HepG2 (cell line): ENCODE measurements around the gene MAFF. TPM values are rescaled to one million over a fixed set of nuclear protein-coding genes. Genes with fewer than 3 reads are reported as not detected.

Experiments
- CHD2 ChIP-seq: IDR thresholded peaks from 2 replicates; pipeline ENCODE4 v1.6.1; 2011; ENCODE audit warnings: low read depth, low read length, improper control_type of control experiment
- DNMT1 ChIP-seq: sonication (generic); formaldehyde crosslinking; IDR thresholded peaks from 2 replicates; pipeline ENCODE4 v1.5.1; 2020; ENCODE audit warnings: mild to moderate bottlenecking, missing genetic modification reagents
- ETV5 ChIP-seq: IDR thresholded peaks from 2 replicates; pipeline ENCODE4 v1.6.1; 2018; ENCODE audit warnings: missing biosample characterization, missing genetic modification reagents, inconsistent platforms, borderline replicate concordance
- GATAD1 ChIP-seq: IDR thresholded peaks from 2 replicates; pipeline ENCODE4 v1.6.1; 2016; ENCODE audit warnings: missing genetic modification reagents, missing compliant biosample characterization
- HNF1A ChIP-seq, 2 experiments: sonication (generic) in 1 of 2; formaldehyde crosslinking in 1 of 2; IDR thresholded peaks; 2 replicates each; pipeline versions ENCODE4 v1.4.0 to v1.6.1; 2016 to 2020; ENCODE audit warnings: borderline replicate concordance in 1 of 2, low read depth in 1 of 2, mild to moderate bottlenecking in 1 of 2, missing genetic modification reagents in 1 of 2
- MXD4 ChIP-seq: IDR thresholded peaks from 2 replicates; pipeline ENCODE4 v1.6.1; 2016; ENCODE audit warnings: mild to moderate bottlenecking, missing biosample characterization, missing genetic modification reagents
- MYPOP ChIP-seq: sonication (generic); formaldehyde crosslinking; IDR thresholded peaks from 2 replicates; pipeline ENCODE4 v1.8.1; 2023; ENCODE audit warnings: mild to moderate bottlenecking, moderate library complexity, missing genetic modification reagents
- PAX8 ChIP-seq: sonication (generic); formaldehyde crosslinking; IDR thresholded peaks from 2 replicates; pipeline ENCODE4 v1.8.0; 2022; ENCODE audit warnings: mild to moderate bottlenecking, missing genetic modification reagents, borderline replicate concordance
- RBFOX2 ChIP-seq: fragments of 200-400 bp; formaldehyde crosslinking; IDR thresholded peaks from 2 replicates; pipeline ENCODE4 v1.6.1; 2017; ENCODE audit warnings: low read depth, mild to moderate bottlenecking, low read length
- RXRA ChIP-seq: sonication (generic); formaldehyde crosslinking; IDR thresholded peaks from 2 replicates; pipeline ENCODE4 v1.5.1; 2020; ENCODE audit warnings: missing genetic modification reagents
- SMC3 ChIP-seq: IDR thresholded peaks from 2 replicates; pipeline ENCODE4 v1.6.1; 2011; ENCODE audit warnings: low read length, improper control_type of control experiment
- SNRNP70 ChIP-seq: fragments of 200-400 bp; formaldehyde crosslinking; IDR thresholded peaks from 2 replicates; pipeline ENCODE4 v1.6.1; 2017; ENCODE audit warnings: mild to moderate bottlenecking, low read depth, low read length, moderate library complexity
- SOX5 ChIP-seq: IDR thresholded peaks from 2 replicates; pipeline ENCODE4 v1.6.1; 2016; ENCODE audit warnings: borderline replicate concordance
- YY1 ChIP-seq: IDR thresholded peaks from 2 replicates; pipeline ENCODE4 v1.6.1; 2011; ENCODE audit warnings: low read length, low read depth, moderate library complexity, mild to moderate bottlenecking; ENCODE audit not compliant: insufficient read depth, insufficient replicate concordance
- ZBTB34 ChIP-seq: sonication (generic); formaldehyde crosslinking; IDR thresholded peaks from 2 replicates; pipeline ENCODE4 v1.8.0; 2022; ENCODE audit warnings: mild to moderate bottlenecking, missing genetic modification reagents
- ZIK1 ChIP-seq: sonication (generic); formaldehyde crosslinking; IDR thresholded peaks from 2 replicates; pipeline ENCODE4 v1.5.0; 2020; ENCODE audit warnings: mild to moderate bottlenecking, low read depth, missing genetic modification reagents, borderline replicate concordance
- ZNF207 ChIP-seq: fragments of 450-650 bp; IDR thresholded peaks from 2 replicates; pipeline ENCODE4 v1.6.1; 2016; ENCODE audit warnings: antibody characterized with exemption, borderline replicate concordance
- ZNF251 ChIP-seq: sonication (generic); formaldehyde crosslinking; IDR thresholded peaks from 2 replicates; pipeline ENCODE4 v1.9.0; 2021; ENCODE audit warnings: mild to moderate bottlenecking, missing genetic modification reagents
- ZNF264 ChIP-seq: sonication (generic); formaldehyde crosslinking; IDR thresholded peaks from 2 replicates; pipeline ENCODE4 v1.4.0; 2020; ENCODE audit warnings: missing genetic modification reagents
- ZNF274 ChIP-seq: sonication (generic); formaldehyde crosslinking; IDR thresholded peaks from 2 replicates; pipeline ENCODE4 v1.5.1; 2020; ENCODE audit warnings: mild to moderate bottlenecking, missing genetic modification reagents
- polyA plus RNA-seq, 8 experiments: library from polyadenylated mRNA; depleted of rRNA in 3 of 8; stranded (reverse) in 7 of 8; unstranded in 1 of 8; fragments of >200 nt; fragmentation: Illumina TruSeq in 4 of 8; extraction: Trizol in 4 of 8; gene quantifications; 2 replicates each; pipeline versions ENCODE4 v1.2.1 to v1.2.3, GENCODE V29; 2011 to 2016; ENCODE audit warnings: low read depth in 4 of 8, missing spikeins in 1 of 8, mixed read lengths in 1 of 8; ENCODE audit not compliant: insufficient read depth in 1 of 8
- total RNA-seq, 5 experiments: library from RNA; depleted of rRNA; stranded (reverse); fragments of >200 nt; fragmentation: Illumina TruSeq; extraction: Trizol; gene quantifications; 2 replicates each; pipeline ENCODE4 v1.2.3, GENCODE V29; 2016; ENCODE audit warnings: low read depth in 1 of 5

The MAFF gene
- total and polyA plus RNA-seq, 2 of the 13 experiments (the other 11 are each of a cell fraction or from before 2014, with no cell fraction given): 5.4 to 14.3 TPM

- TF ChIP-seq HNF1A (IDR thresholded peaks at IDR 0.05; ENCODE audit: low read depth) (peak; percentile 59; the same call in 1 of the 2 replicates), HNF1A (CRISPR knock-in tag; IDR thresholded peaks at IDR 0.05; ENCODE audit: borderline replicate concordance) (no peak), CHD2 (no peak), ZIK1 (CRISPR knock-in tag) (0 out of 2 replicates have a peak, but pooled peaks have one; percentile 20), ZNF274 (CRISPR knock-in tag) (no peak), ZNF207 (no peak), ZBTB34 (CRISPR knock-in tag) (peak; percentile 82), MXD4 (CRISPR knock-in tag) (no peak), ZNF251 (no peak), SNRNP70 (no peak), RXRA (CRISPR knock-in tag) (no peak), PAX8 (no peak), YY1 (no peak), ZNF264 (CRISPR knock-in tag) (peak; percentile 31; the same call in 1 of the 2 replicates), GATAD1 (CRISPR knock-in tag) (peak; percentile 45), RBFOX2 (no peak), MYPOP (CRISPR knock-in tag) (peak; percentile 83; the same call in 1 of the 2 replicates), DNMT1 (CRISPR knock-in tag) (no peak), ETV5 (CRISPR knock-in tag) (peak; percentile 52; the same call in 1 of the 2 replicates), SOX5 (CRISPR knock-in tag) (peak; percentile 100), SMC3 (peak; percentile 2; the same call in 1 of the 2 replicates)
Measured at GRCh38 chr22:38177926-38178604, 23.7 kb upstream of the MAFF start (continued).
